ENCODE data around the gene PLEKHJ1. TPM values are rescaled to one million over a fixed set of nuclear protein-coding genes. Genes with fewer than 3 reads are reported as not detected.

The PLEKHJ1 gene
- total RNA-seq, 2 experiments from 2014 or later: 87.0 to 90.6 TPM

- CTCF ChIA-PET: interaction anchor here (0.8 to 6.1 kb wide), 8 partner anchors 8 to 203 kb away, joined by 3 to 40 read pairs (median 4); partner anchors contain the start of genes LMNB2 and PLEKHJ1
- POLR2A ChIA-PET: interaction anchor here (0.5 to 1.6 kb wide), 3 partner anchors 8 to 97 kb away, joined by 3 to 4 read pairs (median 3); no protein-coding TSS in a partner anchor
Observed at GRCh38 chr19:2253106-2254063, 17.3 kb upstream of the PLEKHJ1 start.

DNA sequence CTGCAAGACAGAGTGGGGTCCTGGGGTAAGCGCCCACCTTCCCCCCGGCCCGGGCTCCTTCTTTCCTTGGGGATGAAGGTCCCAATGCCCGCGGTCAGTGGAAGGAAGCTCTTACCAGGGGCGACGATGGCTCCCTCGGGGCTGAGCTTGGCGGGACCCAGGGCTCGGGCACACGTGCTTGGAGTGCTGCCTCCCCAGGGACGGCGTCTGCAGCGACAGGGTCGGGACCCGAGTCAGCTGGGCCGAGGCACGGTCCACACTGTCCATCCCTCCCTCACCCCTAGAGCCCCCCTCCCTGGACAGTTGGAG is 16.6 kb upstream of the PLEKHJ1 start:
- POLR2A ChIA-PET: interaction anchor here (1.0 to 1.7 kb wide), 3 partner anchors 8 to 20 kb away, joined by 3 to 7 read pairs (median 3); no protein-coding TSS in a partner anchor

DNA sequence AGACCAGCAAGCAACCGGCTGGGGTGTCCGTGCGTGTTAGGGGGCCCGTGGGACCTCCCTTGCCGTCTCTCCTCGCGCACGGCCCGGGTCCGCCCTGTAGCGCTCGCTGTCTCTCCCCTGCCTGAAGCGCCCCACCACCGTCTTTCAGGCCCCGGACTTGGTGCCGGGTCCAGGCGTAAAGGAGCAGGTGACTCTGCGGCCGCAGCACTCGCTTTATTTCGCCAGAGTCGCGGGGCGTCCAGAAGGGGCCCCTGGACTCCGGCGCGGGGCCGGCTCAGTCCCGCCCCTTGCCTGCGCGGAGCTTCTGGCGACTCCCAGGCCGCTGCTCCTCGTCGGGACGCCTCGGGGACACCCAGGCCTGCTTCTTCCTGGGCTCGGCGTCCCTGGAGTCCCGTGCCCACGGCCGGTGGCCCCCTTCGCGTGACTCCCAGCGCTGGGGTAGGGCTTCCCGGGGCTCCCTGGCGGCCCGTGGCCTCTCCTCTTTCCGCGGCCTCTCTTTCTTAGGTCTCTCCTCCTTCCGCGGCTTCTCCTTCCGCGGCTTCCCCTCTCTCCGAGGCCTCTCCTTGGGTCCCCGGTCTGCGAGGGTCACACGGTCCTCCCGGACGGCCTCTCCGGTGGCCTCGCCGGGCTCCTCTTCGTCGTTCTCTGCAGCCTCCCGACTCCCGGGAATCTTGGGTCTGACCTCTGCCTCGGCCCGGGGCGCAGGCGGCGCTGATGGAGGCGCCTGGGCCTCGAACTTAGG is 16.1 kb upstream of the PLEKHJ1 start:
- POLR2A ChIA-PET: interaction anchor here (0.9 to 1.7 kb wide), 5 partner anchors 8 to 22 kb away, joined by 3 to 7 read pairs (median 4); no protein-coding TSS in a partner anchor

More for the DNA sequence above, 16.6 kb upstream of the PLEKHJ1 start:
- CTCF ChIA-PET: interaction anchor here (0.8 to 6.1 kb wide), 6 partner anchors 9 to 36 kb away, joined by 3 to 40 read pairs (median 6); partner anchors contain the start of gene PLEKHJ1

GRCh38 chr19:2251106-2252054 is 15.3 kb upstream of the PLEKHJ1 start:
- ChIA-PET POLR2A (interaction anchor here (0.9 to 1.7 kb wide), 4 partner anchors 9 to 23 kb away, joined by 3 to 7 read pairs (median 4); no protein-coding TSS in a partner anchor), CTCF (interaction anchor here (0.5 to 6.1 kb wide), 3 partner anchors 10 to 53 kb away, joined by 3 to 40 read pairs (median 21); no protein-coding TSS in a partner anchor)

More for the DNA sequence above, 16.1 kb upstream of the PLEKHJ1 start:
- CTCF ChIA-PET: interaction anchor here (1.4 to 6.1 kb wide), 4 partner anchors 9 to 22 kb away, joined by 3 to 40 read pairs (median 15); no protein-coding TSS in a partner anchor

- POLR2A ChIA-PET: interaction anchor here (1.5 kb wide), 1 partner anchor 10 kb away, joined by 6 read pairs; no protein-coding TSS in a partner anchor
- CTCF ChIA-PET: interaction anchor here (6.1 kb wide), 1 partner anchor 11 kb away, joined by 40 read pairs; no protein-coding TSS in a partner anchor
Observed at GRCh38 chr19:2250766-2251105, 14.6 kb upstream of the PLEKHJ1 start.

- ChIA-PET POLR2A (interaction anchor here (0.5 to 1.5 kb wide), 5 partner anchors 10 to 188 kb away, joined by 3 to 8 read pairs (median 6); partner anchors contain the start of gene PLEKHJ1), CTCF (interaction anchor here (6.1 kb wide), 1 partner anchor 11 kb away, joined by 40 read pairs; no protein-coding TSS in a partner anchor)
Observed at GRCh38 chr19:2249880-2250765, 14.0 kb upstream of the PLEKHJ1 start.

GRCh38 chr19:2249010-2249866 is 13.1 kb upstream of the PLEKHJ1 start, which contains the start of gene AMH:
TSS of gene AMH (plus strand) at chr19:2249323. CDS start at chr19:2249333, 10 bp downstream.
- CTCF ChIA-PET: interaction anchor here (6.1 kb wide), 1 partner anchor 10 kb away, joined by 40 read pairs; no protein-coding TSS in a partner anchor
- POLR2A ChIA-PET: interaction anchor here (0.7 to 1.5 kb wide), 5 partner anchors 9 to 23 kb away, joined by 3 to 8 read pairs (median 3); partner anchors contain the start of gene PLEKHJ1

GRCh38 chr19:2248136-2249009 is 12.2 kb upstream of the PLEKHJ1 start:
- POLR2A ChIA-PET: interaction anchor here (0.7 to 1.4 kb wide), 3 partner anchors 10 to 24 kb away, joined by 3 read pairs; no protein-coding TSS in a partner anchor
- CTCF ChIA-PET: interaction anchor here (6.1 kb wide), 1 partner anchor 9 kb away, joined by 40 read pairs; no protein-coding TSS in a partner anchor

DNA sequence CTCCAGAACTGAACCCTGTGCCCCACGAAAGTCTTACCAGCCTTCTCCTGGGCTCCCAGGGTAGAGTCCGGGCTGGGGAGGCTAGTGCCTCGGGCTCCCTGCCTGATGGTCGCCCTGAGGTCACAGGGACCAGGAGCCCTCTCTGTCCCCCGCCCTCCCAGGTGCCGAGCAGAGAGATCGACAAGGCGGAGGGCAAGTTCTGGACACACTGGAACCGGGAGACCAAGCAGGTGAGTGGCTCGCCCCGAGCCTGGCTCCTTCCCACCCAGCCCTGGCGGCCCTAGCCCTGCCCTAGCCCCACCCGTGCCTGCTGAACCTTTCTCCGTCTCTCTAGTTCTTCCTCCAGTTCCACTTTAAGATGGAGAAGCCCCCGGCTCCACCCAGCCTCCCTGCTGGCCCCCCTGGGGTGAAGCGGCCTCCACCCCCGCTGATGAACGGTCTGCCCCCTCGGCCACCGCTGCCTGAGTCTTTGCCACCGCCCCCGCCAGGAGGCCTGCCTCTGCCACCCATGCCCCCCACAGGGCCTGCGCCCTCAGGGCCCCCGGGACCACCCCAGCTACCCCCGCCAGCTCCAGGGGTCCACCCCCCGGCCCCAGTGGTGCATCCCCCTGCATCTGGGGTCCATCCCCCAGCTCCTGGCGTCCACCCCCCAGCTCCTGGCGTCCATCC is 11.4 kb upstream of the PLEKHJ1 start:
- CTCF ChIA-PET: no interaction called here
- POLR2A ChIA-PET: interaction anchor here (0.7 kb wide), 1 partner anchor 10 kb away, joined by 3 read pairs; no protein-coding TSS in a partner anchor

GRCh38 chr19:2246801-2247361 is 10.8 kb upstream of the PLEKHJ1 start:
- ChIA-PET POLR2A (no interaction called here), CTCF (no interaction called here)

DNA sequence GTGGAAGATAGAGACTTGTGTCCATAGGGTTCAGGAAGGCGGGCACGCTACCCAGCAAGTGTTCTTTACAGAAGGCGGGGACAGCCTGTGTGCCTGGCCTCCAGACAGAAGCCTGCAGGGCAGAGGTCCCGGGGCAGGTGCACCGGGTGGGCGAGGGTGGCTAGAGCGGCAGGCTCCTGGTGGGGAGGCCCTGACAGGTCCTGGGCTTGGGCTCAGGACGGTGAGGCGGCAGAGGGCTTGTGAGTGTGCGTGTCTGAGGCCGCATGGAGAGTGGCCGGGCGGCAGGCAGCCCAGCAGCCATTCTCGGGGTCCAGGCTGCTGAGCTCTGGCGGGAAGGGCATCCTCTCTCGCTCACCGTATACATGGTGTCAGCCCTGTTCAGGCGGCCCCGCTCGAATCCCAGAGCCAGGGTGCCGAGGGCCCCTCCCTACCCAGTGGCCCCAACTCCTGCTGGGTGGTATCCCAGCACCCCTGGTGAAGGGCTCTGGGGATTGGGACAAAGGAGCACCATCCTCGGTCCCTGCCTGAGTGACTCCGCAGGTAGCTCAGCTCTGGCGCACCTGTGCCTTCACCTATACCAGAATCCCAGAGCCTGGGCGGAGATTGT is 10.0 kb upstream of the PLEKHJ1 start:
- CTCF ChIA-PET: no interaction called here
- POLR2A ChIA-PET: no interaction called here

DNA sequence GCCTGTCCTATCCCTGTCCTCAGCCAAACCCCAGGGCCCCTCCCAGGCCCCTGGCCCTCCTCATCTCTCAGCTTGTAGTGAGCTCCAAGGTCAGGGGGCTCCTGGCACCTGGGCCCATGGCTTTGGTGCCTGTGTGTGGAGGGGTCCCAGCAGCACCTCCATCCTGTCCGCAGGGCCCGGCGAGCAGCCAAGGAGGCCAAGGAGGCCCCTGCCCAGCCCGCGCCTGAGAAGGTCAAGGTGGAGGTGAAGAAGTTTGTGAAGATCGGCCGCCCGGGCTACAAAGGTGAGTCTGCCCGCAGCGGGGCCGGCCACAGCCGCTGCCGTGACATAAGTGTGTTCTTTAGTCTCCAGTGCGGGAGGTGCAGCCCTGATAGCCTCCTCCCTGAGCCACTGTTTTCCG is 9.1 kb upstream of the PLEKHJ1 start:
- CTCF ChIA-PET: no interaction called here

DNA sequence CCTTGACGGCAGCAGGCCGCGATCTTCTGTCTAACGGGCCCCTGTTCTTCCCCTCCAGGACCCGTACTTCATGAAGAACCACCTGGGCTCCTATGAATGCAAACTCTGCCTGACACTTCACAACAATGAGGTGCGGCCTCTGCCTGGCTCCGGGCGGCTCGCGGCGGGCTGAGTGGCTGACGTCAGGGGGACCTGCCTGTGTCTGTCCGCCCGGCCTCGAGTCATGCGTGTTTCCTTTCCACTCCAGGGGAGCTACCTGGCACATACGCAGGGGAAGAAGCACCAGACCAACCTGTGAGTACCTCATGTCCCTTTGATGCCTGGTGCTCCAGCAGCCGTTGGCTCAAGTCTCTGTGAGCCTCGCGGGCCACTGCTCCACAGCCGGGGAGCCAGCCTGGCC is 8.4 kb upstream of the PLEKHJ1 start:
- ChIA-PET CTCF (no interaction called here), POLR2A (no interaction called here)

More for the DNA sequence above, 9.1 kb upstream of the PLEKHJ1 start:
- POLR2A ChIA-PET: no interaction called here

- ChIA-PET CTCF (interaction anchor here (2.8 kb wide), 1 partner anchor 17 kb away, joined by 10 read pairs; no protein-coding TSS in a partner anchor), POLR2A (no interaction called here)
Observed at GRCh38 chr19:2244125-2244411, 7.9 kb upstream of the PLEKHJ1 start.
